Transverse colon (tissue), 4 donors: Measurements from ENCODE around the gene AIPL1.

Source experiments
- EP300 ChIP-seq: sonication (generic); formaldehyde crosslinking; IDR thresholded peaks from one replicate; pipeline ENCODE4 v1.6.1; 2017; ENCODE audit warnings: antibody characterized with exemption, low read depth
- POLR2A ChIP-seq: fragments of 450-650 bp; IDR thresholded peaks from one replicate; pipeline ENCODE4 v1.6.1; 2016; ENCODE audit warnings: antibody characterized with exemption, mild to moderate bottlenecking, moderate library complexity
- POLR2AphosphoS5 ChIP-seq, 3 donors: sonication (generic); formaldehyde crosslinking; IDR thresholded peaks; one replicate each; pipeline ENCODE4 v1.6.1; 2016; ENCODE audit warnings: antibody characterized with exemption in 3 of 3
- TF ChIP-seq, protein P1 (sequence below), 5 experiments: fragments of 200-600 bp in 3 of 5; fragments of 450-650 bp in 2 of 5; sonication (generic) in 3 of 5; IDR thresholded peaks; 1 replicate in 2 of 5; 2 replicates in 3 of 5; pipeline ENCODE4 v1.5.1; 2016 to 2017; ENCODE audit warnings: antibody characterized with exemption in 5 of 5, inconsistent platforms in 3 of 5, mild to moderate bottlenecking in 2 of 5, moderate library complexity in 1 of 5

DNA sequence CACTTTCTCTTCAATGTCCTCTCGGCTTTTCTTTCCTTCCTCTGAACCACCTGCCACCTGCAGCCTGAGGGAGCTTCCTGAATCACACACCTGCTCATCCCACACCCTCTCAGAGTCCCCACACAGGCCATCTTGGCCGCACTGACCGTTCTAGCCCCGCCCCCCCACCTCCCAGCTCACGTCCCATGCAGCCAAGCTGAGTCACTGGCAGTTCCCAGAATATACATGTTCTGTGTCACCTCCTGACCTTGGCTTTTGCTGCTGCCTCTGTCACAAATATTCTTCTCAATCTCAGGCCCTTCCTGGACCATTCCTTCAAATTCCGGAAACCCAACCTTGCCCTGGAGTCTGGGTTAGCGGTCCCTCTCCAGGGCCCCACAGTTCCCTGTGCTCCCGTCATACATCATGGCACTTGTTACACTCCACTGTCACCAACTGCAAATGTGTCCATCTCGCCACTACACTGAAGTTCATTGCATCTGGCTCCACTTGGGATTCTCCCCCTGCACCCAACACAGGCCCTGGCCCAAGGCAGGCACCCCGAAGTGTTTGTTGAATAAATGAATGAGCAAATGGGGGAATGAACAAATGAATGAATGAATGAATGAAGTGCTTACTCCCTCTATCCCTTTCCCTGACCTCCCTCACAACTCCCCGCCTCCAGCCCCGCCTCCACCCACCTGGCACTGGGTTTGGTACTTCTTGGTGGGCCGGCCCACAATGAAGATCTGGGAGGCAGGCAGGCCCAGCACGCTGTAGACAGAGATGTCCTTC, 22.2 kb upstream of the AIPL1 start:
- TF ChIP-seq, protein P1, sequence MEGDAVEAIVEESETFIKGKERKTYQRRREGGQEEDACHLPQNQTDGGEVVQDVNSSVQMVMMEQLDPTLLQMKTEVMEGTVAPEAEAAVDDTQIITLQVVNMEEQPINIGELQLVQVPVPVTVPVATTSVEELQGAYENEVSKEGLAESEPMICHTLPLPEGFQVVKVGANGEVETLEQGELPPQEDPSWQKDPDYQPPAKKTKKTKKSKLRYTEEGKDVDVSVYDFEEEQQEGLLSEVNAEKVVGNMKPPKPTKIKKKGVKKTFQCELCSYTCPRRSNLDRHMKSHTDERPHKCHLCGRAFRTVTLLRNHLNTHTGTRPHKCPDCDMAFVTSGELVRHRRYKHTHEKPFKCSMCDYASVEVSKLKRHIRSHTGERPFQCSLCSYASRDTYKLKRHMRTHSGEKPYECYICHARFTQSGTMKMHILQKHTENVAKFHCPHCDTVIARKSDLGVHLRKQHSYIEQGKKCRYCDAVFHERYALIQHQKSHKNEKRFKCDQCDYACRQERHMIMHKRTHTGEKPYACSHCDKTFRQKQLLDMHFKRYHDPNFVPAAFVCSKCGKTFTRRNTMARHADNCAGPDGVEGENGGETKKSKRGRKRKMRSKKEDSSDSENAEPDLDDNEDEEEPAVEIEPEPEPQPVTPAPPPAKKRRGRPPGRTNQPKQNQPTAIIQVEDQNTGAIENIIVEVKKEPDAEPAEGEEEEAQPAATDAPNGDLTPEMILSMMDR (IDR thresholded peaks at IDR 0.05) = no peak
- no peak for TF ChIP-seq EP300
- no peak for TF ChIP-seq POLR2AphosphoS5 (IDR thresholded peaks at IDR 0.05)
- no peak for TF ChIP-seq POLR2A
